GM18907 (cell line): ENCODE results near the gene CEP41.
A peak's percentile ranks its signal among the peaks of the same experiment; 100 is the strongest.

ENCODE experiments used
- ATAC-seq: cut with Tn5 transposase; IDR thresholded peaks from one replicate; pipeline ENCODE4 v1.9.1; 2021; ENCODE audit warnings: mild to moderate bottlenecking, moderate library complexity; ENCODE audit not compliant: unreplicated experiment

The CEP41 gene

DNA sequence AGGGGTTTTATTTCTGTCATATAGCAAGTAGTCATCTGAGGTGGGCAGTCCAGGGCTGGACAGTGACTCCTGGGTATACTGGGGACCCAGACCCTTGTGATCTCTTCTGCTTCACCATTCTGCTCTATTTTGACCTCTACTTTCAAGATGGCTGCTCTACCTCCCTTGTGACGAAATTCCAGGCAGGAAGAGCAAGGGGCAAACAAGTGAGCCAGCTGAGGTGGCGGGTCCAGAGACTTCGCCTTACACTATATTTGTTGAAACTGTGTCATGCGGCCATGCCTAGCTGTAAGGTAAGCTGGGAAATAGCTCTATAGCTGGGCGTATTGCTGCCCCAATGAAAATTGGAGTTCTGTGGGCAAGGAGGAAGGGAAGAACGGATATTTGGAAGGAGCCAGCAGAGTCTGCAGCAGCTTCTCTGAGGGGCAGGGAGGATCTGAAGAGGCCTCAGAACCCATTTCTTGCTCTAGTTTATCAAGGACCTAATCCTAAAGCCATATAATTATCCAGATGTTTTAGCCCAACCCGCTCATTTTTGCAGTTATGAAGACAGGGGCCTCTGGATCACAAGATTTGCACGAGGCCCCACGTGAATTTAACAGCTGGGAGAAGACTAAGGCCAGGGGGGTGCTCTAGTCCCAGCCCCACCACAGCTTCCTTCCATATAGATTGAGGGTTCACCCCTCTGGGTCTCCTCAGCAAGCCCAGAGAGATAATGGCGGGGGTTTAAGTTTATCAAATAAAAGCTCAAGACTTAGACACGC is 68.2 kb downstream of the CEP41 start:
- ATAC-seq: no peak

DNA sequence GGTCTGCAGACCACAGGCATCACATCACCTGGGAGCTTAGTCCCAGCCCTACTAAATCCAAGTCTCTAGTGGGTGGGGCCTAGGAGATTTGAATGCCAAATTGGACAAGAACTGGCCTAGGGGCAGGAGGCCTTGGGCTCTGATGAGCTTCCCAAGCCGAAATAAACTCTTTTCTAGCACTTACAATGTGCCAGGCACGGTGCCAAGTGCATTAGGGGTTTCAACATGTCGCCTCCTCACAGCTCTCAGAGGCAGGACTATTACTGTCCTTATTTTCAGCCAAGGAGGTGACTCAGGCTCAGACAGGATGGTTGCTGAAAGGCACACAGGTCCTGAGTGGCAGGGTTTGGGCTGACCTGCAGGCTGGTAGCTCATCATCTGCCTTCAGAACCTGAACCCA is 69.8 kb downstream of the CEP41 start:
- no peak for ATAC-seq

GRCh38 chr7:130369831-130370550 is 70.8 kb downstream of the CEP41 start:
- ATAC-seq: no peak

DNA sequence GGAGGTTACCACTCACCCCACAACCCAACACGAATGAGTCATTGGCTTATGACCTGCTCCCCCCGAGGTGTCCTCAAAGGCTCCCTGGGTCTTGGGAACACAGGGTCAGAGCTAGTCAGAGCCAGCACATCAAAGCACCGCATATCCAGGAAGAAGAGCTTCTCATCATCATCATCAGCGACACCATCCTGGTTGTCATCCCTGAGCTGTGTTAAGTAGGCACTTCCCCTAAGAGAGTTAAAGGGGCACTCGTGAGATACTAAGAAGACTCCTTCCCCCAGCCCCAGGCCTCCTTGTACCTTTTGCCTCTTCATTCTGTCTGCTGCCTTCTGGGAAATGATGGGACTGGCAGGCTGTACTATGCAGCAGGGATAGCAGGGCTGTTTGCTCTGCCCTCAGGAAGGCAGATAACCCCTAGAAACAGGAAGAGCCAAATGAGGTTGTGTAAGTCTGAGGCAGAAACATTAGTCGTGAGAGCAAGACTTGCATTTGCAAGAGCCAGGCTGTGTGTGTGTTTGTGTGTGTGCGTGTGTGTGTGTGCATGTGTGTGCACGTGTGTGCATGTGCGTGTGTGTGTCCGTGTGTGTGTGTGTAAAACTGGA is 71.6 kb downstream of the CEP41 start:
- no peak for ATAC-seq

GRCh38 chr7:130367836-130368746 is 72.7 kb downstream of the CEP41 start:
- ATAC-seq: no peak

DNA sequence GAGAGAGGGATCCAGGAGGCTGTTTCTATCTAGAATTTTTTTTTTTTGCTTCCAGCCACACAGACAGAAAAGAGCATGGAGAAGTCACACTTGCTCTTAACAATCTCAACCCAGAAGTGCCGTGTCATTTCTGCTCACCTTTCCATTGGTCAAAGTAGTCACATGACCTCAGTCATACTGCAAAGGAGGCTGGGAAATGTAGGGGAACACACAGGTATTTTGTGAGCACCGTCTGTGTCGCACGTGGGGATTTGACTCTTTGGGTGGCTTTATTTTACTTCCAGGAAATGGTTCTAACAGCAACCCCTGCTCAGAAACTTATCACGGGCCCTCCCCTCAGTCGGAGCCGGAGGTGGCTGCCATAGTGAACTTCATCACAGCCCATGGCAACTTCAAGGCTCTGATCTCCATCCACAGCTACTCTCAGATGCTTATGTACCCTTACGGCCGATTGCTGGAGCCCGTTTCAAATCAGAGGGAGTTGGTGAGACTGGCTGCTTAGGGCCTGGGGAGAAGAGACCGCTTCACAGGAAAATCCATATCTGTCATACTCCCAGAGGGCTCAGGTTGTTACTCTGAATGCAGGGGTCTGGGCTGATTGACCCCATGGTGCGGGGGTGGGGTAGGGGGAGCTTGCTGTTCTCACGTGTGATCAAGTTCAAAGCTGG is 73.6 kb downstream of the CEP41 start:
- no peak for ATAC-seq

DNA sequence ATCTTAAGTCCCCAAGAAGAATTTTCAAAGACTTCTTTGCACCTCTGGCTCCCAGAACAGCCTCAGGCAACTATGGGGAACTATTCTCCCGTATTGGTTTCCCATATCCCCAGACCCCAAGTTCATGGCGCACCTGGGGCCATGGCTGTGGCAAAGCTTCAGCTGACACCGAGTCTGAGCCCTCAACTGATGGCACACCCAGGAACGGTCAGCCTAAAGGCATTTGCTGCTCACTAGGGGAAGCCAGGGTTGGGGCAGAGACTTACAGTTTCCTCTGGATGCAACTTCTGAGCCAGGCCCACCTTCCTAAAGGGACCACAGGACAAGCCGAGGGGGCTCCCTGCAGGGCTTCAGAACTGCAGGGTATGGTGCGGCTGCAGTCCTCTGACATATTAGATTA is 74.3 kb downstream of the CEP41 start:
- no peak for ATAC-seq

DNA sequence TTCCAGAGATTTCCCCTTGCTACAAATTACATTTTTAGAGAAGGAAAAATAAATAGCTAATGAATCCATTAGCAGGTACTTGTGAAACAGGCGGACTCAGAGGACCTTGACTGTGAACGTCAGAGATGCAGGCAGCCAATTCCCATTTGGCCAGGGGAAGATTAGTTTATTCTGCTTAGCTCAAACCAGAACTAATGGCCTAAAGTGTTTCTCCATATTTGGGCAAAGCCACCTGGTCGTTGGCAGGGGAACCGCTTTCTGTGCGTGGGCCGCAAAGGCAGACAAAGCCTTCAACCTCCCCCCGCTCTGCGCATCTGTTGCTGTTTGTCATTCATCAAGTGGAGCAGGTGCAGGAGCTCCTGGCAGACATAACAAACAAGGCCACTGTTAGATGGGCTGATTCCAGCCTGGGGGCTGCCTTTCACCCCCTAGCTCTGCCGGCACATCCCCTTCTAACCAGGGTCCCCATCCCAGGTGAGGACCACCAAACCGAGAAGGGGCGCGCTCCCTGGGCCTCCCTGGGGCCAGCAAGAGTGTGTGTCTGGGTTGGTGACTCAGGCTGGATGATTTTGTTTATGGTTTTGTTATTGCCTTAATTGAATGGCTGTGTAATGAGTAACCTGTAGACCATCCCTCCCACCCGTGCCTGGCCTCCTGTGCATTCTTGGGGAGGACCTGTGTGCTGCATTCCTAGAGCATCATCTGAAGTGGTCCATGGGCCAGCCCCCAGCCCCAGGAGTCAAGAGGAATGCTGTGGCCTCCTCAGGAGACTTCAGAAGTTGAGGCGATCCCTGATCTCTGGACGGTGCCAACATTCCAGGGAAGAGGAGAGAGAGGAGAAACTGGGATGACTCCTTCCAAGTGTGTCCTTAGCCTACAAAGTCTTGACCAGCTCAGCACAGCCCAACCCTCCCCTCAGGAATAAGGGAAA is 75.0 kb downstream of the CEP41 start:
- ATAC-seq: peak; percentile 61

GRCh38 chr7:130365088-130365487 is 75.7 kb downstream of the CEP41 start:
- ATAC-seq: no peak

DNA sequence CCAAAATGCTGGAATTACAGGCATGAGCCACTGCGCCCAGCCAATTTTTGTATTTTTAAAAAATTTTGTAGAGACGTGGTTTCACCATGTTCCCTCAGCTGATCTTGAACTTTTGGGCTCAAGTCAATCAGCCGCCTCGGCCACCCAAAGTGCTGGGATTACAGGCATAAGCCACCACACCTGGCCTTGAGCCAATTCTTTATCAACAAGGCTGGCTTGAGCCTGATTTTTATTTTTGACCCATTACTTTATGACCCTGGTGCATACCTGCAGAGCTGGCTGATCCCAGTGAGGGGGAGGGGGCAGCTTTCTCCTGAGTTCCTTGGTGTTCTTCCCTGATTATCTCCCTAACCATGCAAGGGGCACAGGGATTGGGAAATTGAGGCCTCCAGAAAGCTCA is 76.4 kb downstream of the CEP41 start:
- no peak for ATAC-seq

DNA sequence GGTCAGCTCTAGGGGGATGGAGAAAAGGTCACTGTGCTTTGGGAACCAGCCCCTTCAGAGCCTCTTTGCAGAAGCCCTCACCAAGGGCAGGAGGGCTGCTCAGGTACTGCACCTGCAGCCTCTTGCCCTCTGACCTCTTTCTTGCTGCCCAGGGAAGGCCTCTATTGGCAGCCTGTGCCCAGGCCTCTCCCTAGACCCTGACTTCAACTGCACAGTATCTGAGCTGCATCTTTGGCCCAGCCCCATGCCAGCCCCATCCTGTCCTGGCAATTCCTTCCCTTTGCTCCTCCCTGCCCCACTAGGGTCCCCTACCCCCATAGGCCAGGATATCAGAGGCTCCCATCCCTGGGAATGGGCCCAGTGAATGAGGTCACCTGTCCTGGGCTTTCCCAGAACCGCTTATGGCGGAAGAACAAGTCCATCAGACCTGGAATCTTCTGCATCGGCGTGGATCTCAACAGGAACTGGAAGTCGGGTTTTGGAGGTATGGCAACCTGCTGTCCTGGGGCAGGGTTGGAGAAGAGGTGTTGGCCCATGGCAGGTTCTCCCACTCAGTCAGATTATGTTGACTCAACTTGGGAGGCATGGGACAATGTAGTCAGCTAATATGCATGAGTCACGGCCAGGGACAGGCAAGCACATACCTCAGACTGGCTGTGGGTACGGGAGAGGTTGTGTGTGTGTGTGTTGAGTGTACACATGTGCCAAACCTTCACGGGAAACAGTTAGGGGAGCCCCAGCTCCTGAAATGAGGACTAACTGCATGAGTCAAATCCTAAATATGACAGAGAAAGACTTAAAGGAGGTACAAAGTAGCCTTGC is 77.6 kb downstream of the CEP41 start:
- no peak for ATAC-seq

- ATAC-seq: no peak
Observed at GRCh38 chr7:130362251-130362816, 78.5 kb downstream of the CEP41 start.

GRCh38 chr7:130361681-130362080 is 79.1 kb downstream of the CEP41 start:
- no peak for ATAC-seq

GRCh38 chr7:130360518-130360917 is 80.3 kb downstream of the CEP41 start:
- no peak for ATAC-seq

GRCh38 chr7:130359276-130359857 is 81.4 kb downstream of the CEP41 start:
- no peak for ATAC-seq

DNA sequence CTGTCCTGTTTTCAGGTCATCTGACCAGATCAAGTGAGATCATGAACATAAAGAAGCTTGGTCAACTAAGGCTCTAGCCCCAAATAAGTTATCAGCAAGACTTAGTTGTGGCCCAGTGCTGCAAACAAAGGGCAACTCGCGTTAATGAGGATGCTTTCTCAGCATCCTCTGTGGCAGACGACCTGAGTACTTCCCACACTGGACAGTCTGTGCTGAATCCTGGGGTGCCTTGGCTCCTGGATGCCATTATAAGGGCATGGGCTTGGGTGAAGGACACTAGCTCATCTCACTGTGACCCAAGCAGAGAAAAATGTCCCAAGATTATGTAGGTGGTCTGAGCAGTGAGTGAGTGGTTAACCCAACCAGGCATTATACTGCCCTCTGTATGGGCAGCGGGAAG is 82.3 kb downstream of the CEP41 start:
- no peak for ATAC-seq

- no peak for ATAC-seq
Observed at GRCh38 chr7:130356876-130357611, 83.8 kb downstream of the CEP41 start.
